Measurements from ENCODE around the gene C3orf49. TPM values are rescaled to one million over a fixed set of nuclear protein-coding genes. Genes with fewer than 3 reads are reported as not detected.

Gene C3orf49
- total RNA-seq, 4 donors from 2014 or later: not detected

DNA sequence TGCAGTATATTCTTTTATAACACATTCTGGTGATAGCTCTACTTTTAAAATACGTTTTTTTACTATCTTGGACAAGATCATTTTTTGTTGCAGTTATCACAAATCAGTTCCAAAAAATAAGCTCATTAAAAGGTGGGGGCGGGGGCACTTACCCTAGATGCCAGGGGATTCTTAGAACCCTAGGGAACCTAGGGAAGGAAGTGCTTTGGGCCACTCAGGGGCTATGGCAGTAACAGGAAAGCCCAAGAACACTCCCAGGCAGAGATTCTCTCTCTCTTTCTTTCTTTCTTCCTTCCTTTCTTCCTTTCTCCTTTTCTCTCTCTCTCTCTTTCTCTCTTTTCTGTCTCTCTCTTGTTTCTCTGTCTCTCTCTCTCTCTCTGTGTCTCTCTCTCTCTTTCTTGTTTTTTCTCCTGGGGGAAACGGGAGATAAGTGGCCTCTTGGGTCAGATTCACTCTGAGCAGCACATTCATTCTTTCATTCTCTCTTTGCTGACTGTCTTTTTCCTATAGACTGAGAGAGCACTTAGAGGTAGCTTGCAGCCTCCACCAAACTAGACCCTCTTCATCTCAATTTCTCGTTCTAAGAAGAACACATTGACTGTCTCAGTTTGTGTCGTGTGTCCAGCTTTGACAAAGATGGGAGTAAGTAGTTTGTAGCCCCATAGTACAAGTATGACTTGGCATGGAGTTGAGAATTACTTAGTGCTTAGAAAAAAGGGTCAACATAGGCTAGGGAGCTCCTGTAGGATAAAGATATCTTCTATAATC is 76.5 kb downstream of the C3orf49 start:
- H3K9me3 ChIP-seq: no peaks in the 10 kb centered on the region
- intact Hi-C loops (cut with DNase I; ENCODE audit: low total_unique reads): no loop called here
- no peak for TF ChIP-seq POLR2A (IDR thresholded peaks at IDR 0.05)
- TF ChIP-seq CTCF (IDR thresholded peaks at IDR 0.05): no peak
- H3K27me3 ChIP-seq: no peaks in the 10 kb centered on the region
- no peak for DNase-seq
- H3K4me1 ChIP-seq: no peaks in the 10 kb centered on the region
- H3K27ac ChIP-seq: peak overlapping the region; percentile 17 to 20
- H3K4me3 ChIP-seq: no peak overlapping the region
- H3K36me3 ChIP-seq: no peaks in the 10 kb centered on the region

DNA sequence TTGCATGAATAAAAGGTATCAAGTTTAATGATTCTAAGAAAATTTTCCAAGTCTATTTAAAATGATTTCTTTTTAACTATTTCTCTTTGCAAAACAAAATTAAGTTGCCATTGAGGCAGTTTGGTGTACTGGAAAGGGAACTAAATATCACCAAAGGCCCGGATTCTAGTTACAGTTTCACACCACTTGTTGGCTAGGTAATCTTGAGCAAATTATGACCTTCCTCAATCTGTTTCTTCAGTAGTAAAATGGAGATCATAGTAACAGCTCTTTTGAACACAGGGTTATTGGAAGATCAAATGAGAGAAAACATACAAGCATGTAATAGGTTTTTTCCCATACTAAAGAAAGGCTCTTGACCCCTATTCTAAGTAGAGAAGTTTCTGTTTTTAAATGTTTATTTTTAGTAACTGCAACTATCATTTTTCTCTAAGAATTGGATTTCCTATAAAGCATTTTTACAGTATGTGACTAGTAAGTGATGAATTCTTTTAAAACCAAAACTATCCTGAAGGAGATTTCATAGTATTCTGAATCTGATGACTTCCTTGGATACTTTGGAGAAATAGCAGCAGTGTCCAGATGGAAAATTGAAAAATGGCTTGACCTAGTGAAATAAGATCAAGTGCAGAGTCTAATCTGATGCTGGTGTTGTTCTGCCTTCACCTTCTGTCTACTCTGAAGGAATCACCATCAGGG is 77.4 kb downstream of the C3orf49 start:
- Histone ChIP-seq H3K4me1 (no peaks in the 10 kb centered on the region), H3K9me3 (no peaks in the 10 kb centered on the region), H3K27ac (no peak overlapping the region), H3K27me3 (no peaks in the 10 kb centered on the region), H3K36me3 (no peaks in the 10 kb centered on the region), H3K4me3 (no peak overlapping the region)
- TF ChIP-seq POLR2A (IDR thresholded peaks at IDR 0.05) (no peak), CTCF (IDR thresholded peaks at IDR 0.05) (no peak)
- intact Hi-C loops (cut with DNase I; ENCODE audit: low total_unique reads): no loop called here
- no peak for DNase-seq

Other genes starting within 250 kb of the C3orf49 start
- 1 to 10 TPM in 1 of 4 donors, under 1 TPM in 1, not detected in 2; 0.30 to 5.4 TPM for gene SNTN, start 166.6 kb upstream of the C3orf49 start, total RNA-seq
- 10 to 100 TPM; 25.4 to 86.2 (median 52.0) TPM for gene THOC7, start 44.5 kb downstream of the C3orf49 start, total RNA-seq
- gene ATXN7, start 44.6 kb downstream of the C3orf49 start, total RNA-seq: 10 to 100 TPM in 2 of 4 donors, 1 to 10 TPM in 2; 3.3 to 42.5 (median 17.9) TPM
- gene SCAANT1, start 93.1 kb downstream of the C3orf49 start, total RNA-seq: not detected
- 10 to 100 TPM; 49.2 to 72.1 (median 65.0) TPM for gene PSMD6, start 204.2 kb downstream of the C3orf49 start, total RNA-seq

Data from uterus (tissue), 4 donors.